NCI-H2196 (cell line): Measurements from ENCODE around the gene BMPR2.
"Not testable (repeated sequence)": the region's sequence is repeated elsewhere in the genome, so short reads cannot be mapped to it uniquely, and the experiment has no call there.

Experiments
- DNase-seq: peaks from one replicate; lab custom pipeline; 2025; ENCODE audit not compliant: unreplicated experiment; lab: John Stamatoyannopoulos, UW

Gene BMPR2

DNA sequence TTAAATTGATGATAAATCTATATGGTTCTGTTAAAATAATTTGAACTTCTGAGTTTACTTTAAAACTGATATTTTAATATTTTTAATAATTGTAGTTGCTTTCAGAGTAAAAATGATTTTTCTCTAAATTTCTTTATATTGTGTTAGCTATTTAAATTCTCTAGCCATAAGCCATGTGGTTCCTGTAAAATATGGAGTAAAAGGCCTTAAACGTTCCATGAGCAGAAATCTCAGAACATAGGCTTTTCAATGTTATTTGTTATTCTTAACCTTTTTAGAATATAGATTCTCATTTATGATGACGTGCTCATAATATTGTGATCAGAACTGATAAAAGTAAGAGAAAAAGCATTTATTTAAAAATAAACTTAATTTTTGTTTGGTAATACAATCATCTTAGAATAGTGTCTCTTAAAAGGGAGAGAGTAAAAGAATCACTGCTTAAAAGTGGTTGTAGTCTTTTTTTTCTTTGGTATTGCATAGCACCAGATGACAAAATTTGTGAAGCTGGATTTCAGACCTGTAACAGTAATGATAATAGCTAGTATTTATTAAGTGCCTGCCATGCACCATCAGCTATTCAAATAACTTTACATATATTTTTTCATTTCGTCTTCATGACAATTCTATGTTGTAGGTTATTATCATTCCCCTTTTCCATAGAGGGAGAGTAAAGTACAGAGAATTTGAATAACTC, 2.7 kb downstream of the BMPR2 start:
- DNase-seq: no peak

DNA sequence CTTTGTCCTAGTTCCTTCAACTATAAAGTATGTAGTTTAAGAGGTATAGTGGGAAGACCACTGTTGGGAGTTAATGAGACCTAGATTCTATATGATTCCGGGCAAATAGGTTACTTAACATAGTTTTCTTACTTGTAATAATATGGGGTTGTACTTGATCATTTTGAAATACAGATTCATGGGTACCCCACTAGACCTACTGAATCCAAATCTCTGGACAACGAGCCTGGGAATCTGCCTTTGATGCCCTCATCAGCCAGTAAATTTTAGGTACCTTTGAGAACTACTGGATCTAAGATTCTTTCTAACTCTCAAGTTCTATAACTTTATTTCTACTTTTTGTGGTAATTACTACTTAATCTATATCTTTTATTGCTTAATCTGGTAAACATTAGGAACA, 6.6 kb downstream of the BMPR2 start:
- no peak for DNase-seq

DNA sequence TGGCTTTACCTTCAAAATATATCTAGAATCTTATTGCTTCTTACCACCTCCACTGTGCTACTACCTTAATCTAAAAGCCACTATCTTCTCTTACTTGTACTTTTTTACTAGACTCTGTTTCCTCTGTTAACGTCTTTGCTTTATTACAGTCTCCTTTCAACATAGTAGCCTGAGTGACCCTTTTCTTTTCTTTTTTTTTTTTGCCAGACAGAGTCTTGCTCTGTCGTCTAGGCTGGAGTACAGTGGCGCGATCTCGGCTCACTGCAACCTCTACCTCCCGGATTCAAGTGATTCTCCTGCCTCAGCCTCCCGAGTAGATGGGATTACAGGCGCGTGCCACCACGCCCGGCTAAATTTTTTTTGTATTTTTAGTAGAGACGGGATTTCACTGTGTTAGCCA, 10.4 kb downstream of the BMPR2 start:
- not testable (repeated sequence) for DNase-seq

DNA sequence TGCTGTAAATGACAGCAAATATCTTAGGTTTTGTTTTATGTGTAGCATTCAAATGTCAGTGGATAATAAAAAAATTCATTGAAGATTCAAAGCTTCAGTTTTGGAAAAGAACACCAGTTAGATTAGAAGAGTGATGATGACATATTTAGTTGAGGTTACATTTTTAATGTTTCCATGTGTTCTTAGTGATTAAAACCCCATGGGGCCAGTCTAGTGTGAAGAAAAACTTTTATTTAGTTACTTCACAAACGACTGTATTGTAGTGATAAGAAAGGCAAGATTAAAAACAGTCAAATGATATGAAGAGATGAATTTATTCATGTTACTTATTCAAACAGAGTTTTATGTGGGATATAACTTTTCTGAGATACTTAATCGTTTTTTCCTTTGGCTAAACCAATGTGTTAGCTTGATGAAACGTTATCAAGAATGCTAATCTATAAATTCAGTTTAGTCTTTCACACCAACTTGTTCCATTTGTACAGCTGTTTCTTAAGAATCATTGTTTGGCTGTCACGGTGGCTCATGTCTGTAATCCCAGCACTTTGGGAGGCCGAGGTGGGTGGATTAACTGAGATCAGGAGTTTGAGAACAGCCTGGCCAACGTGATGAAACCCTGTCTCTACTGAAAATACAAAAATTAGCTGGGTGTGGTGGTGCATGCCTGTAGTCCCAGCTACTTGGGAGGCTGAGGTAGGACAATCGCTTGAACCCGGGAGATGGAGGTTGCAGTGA, 11.6 kb downstream of the BMPR2 start:
- no peak for DNase-seq

DNA sequence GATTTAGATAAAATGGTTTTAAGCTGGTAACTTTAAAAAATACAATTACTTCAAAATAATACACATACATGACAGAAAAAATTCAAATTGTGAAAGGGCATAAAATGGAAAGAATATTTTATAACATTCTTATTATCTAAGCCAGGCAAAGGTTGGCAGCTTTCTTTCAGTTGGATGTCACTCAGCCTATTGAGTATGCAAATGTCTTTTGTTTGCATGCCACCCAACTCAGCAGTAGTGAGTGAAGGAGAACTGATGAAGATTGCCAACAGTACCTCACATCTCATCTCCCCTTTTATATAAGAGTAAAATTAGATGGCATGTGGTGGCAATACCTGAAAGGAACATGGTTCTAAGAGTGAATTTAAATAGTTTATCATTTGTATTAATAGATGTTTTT, 24.8 kb downstream of the BMPR2 start:
- DNase-seq: no peak

DNA sequence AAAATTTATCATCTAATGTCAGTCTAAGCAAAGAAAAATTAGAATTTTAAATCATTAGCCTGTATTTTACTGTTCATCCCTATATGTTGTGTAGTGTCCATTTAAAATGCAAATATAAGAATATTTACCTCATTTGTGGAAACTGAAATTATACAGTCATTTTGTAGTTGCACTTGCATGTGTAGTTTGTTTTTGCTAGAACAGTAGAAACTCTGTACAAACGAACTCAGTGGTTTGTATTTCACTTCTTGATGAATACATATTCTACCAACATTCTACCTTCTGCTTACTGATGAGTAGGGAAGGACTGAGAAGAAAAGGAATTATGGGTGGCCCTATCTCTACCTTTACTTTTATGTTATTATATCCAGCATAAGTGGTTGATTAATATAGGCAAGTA, 29.7 kb downstream of the BMPR2 start:
- no peak for DNase-seq

DNA sequence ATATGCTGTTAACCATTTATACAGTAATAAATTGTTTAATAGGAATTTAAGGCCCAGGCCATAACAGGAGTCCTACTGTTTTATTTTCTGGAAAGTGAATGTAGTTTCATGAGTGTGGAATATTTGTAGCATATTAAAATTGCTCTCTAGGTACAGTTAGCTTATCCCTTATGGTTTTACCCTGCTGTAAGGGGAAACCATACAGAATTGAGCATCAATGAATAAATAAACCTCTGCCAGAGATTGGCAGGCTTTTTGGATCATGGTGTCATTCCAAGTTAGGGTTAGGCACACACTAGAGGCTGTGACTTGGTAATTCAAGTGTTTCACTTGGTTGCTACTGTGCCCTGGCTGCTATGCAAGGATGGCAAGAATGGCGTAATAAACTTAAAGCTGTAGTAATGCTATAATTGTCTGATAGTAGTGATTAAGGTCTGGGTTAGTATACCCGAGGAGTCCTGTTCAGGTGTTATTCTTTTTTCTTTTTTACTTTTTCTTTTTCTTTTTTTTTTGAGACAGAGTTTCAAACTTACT, 30.4 kb downstream of the BMPR2 start:
- DNase-seq: no peak

DNA sequence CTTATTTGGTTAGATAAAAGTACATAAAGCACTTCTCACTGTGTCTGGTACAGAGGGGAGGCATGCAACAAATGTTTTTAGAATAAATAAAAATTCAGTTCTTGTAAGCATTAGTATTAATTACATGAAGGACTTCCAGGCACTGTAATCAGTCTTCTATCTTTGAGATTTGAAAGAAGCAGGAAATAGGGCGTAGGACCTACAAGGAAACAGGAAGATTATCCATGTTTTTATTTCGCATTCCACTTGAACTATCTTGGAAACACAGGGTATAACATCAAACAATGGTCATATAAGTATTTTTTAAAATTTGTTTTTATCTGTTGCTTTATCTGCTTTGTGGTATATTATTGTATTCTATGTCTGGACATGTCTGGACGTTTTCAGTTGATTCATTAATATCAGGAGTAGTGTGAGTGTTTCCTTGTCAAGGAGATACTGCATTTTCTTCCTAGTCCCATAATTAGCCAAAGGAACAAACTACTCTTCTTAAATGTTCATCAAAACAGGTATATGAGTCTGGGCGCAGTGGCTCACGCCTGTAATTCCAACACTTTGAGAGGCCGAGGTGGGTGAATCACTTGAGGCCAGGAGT, 32.5 kb downstream of the BMPR2 start:
- no peak for DNase-seq

DNA sequence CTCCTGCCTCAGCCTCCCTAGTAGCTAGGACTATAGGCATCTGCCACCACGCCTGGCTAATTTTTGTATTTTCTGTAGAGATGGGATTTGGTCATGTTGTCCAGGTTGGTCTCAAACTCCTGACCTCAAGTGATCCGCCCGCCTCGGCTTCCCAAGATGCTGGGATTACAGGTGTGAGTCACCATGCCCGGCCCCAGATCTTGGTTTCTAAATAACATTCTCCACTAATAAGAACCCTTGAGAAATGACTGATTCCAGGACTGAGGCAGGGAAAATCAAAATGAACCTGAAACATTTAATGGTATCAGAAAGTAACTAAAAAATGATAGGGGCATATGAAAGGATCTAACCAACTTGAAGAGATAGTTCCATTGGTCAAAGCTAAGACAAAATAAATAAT, 34.0 kb downstream of the BMPR2 start:
- no peak for DNase-seq

DNA sequence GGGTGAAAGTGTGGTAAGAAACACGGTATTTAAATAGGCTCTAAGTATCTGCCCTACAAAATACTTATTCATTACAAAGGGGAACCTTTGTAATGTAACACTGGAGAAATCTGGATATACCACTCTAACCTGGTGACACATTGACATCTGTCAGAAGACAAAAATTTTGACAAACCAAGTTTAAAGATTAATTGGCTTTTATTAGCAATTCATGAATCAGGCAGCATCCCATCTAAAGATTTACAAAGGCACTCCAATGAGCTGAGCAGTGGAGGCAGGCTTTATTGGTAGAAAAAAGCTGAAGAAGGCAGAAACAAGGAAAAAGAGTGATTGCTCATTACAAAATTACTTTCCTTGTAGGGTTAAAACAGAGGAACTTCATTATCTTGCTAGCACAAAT, 35.0 kb downstream of the BMPR2 start:
- DNase-seq: no peak

DNA sequence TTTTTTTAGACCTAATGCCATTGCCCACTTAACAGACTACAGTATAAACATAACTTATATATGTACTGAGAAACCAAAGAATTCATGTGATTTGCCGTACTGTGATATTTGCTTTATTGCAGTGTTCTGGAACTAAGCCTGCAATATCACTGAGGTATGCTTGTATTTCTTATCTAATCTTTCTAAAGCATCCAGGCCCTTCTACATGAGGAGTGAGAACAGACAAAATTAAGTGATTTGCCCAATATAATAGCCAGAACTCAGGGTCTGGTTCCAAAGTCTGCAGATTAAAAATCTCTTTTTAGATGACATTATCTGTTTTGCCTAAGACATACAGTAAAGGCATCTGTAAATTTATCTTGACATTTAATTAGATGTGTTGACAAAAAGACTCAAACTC, 41.9 kb downstream of the BMPR2 start:
- no peak for DNase-seq

DNA sequence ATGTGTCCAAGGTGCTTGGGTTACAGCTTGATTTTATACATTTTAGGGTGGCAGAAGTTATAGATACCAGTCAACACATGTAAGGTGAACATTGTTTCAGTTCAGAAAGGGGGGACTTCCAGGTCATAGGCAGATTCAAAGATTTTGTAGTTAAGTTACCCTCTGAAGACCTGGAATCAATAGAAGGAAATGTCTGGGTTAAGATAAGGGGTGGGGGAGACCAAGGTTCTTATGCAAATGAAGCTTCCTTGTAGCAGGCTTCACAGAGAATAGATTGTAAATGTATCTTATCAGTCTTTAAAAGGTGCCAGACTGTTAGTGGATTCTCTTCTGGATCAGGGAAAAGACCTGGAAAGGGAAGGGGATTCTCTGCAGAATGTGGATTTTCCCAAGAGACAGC, 42.4 kb downstream of the BMPR2 start:
- DNase-seq: no peak

DNA sequence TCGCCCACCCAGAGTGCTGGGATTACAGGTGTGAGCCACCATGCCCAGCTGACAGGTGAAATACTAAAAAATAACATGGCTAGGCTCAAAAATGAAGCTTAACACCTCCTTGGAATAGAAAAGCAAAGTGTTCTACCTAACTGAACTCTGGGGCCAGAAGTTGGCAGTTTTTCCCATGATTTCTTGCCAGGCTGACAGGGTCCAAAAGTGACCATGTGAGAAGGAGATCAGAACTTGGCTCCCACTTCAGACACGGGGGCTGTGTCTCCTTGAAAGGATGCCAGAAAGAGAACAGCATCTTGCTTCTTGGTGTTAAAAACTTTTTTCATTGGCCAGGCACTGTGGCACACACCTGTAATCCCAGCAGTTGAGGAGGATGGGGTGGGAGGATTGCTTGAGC, 47.0 kb downstream of the BMPR2 start:
- no peak for DNase-seq

DNA sequence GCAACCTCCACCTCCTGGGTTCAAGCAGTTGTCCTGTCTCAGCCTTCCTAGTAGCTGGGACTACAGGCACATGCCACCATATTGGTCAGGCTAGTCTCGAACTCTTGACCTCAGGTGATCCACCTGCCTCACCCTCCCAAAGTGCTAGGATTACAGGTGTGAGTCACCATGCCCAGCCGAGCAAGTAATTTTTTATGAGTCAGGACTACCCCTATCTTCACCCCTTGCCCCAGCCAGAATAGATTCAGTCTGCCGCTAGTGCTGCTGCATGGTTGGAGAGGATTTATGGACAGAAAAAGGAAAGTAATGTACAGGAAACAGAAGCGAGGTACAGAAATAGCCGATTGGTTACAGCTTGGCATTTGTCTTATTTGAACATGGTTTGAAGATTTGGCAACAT, 48.9 kb downstream of the BMPR2 start:
- no peak for DNase-seq

DNA sequence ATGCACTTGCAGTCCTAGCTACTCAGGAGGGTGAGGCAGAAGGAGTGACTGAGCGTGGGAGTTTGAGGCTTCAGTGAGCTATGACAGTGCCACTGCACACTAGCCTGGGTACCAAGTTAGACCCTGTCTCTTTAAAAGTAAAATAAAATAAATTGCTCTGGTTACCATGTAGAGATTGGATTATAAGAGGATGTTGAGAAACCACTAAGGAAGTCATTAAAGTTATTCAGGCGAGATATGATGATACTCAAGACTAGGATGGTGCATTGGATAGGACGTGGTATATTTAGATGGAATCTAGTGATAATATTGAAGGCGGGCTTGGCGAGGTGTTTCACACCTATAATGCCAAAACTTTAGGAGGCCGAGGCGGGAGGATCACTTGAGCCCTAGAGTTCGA, 50.6 kb downstream of the BMPR2 start:
- no peak for DNase-seq

DNA sequence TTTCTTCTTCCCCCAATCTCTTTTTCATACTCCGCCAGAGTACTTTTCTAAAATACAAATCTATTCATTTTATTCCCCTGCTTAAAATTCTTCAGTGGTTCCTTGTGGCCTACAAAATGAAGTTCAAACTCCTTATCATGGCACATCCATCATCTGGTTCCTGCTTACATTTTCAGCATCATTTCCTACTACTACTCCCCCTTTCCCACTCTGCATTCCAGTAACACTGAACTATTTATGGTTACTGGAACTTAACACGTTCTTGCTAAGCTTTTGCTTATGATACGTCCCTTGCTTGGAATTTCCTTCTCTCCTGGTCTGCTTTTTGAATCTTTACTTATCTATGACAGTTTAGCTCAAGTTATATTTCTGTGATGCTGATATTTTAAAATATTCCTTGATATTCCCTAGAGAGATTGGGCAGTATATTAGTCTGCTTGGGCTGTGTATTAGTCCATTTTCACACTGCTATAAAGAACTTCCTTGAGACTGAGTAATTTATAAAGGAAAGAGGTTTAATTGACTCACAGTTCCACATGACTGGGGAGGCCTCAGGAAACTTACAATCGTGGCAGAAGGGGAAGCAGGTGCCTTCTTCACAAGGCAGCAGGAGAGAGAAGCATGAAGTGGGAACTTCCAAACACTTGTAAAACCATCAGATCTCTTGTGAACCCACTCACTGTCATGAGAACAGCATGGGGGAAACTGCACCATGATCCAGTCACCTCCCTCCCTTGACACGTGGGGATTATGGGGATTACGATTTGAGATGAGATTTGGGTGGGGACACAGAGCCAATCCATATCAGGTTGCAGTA, 53.2 kb downstream of the BMPR2 start:
- no peak for DNase-seq

DNA sequence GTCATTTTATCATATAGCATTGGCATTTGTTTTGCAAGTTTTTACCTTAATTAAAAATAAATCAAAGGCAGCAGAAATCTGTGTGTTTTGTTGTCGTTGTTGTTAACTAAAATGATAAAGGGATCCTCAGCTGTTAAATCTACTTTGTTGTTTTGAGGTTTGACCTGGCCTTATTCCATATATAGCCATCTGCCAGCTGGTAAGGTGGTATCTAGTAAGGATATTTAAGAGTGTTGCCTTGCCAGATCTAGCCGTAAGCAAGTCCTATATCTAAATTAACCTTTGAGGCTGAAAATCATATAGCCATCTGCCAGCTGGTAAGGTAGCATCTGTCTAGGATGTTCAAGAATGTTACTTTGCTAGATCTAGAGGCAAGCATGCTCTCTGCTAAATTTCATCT, 56.6 kb downstream of the BMPR2 start:
- no peak for DNase-seq

DNA sequence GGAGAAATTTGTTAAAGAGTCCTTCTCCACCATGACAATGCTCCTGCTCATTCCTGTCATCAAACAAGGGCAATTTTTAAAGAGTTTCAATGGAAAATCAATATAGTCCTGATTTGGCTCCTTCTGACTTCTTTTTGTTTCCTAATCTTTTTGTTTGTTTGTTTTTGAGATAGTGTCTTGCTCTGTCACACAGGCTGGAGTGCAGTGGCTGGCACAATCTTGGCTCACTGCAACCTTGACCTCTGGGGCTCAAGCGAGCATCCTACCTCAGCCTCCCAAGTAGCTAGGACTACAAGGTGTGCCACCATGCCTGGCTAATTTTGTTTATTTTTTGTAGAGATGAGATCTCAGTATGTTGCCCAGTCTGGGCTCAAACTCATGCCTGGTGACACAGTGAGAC, 58.3 kb downstream of the BMPR2 start:
- no peak for DNase-seq

DNA sequence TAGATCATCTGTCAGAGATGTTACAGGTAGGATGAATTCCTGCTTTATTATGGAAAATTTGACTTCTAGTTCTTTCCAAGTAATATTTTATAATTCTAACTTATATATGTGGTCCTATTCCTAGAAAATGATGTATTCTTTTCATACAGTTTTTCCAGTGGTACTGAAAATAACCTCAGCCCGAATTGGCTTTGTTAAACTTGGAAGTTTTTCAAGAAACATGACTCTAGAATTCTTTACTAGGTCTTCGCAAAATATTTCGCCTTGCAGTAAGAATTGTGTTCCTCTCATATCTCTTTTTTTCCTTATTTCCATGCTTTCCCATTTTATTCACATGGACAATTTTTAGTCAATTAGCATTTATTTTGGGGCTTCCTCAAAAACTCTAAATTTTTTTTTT, 60.5 kb downstream of the BMPR2 start:
- DNase-seq: no peak

DNA sequence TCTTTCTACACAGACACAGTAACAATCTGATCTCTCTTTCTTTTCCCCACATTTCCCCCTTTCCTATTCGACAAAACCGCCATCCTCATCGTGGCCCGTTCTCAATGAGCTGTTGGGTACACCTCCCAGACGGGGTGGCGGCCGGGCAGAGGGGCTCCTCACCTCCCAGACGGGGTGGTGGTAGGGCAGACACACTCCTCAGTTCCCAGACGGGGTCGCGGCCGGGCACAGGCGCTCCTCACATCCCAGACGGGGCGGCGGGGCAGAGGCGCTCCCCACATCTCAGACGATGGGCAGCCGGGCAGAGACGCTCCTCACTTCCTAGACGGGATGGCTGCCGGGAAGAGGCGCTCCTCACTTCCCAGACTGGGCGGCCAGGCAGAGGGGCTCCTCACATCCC, 64.0 kb downstream of the BMPR2 start:
- not testable (repeated sequence) for DNase-seq

DNA sequence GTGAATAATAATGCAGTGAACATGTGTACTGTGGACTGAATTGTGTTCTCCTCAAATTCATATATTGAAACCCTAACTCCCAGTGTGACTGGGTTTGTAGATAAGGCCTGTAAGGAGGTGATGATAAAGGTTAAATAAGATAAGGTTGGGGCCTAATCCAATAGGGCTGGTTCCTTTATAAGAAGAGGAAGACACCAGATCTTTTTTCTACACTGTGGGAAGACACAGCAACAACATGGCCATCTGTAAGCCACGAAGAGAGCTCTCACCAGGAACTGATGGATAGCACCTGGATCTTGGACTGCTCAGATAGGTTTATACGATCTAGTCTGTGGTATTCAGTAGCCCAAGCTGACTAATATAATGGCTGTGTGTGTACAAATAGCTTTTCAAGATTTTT, 66.8 kb downstream of the BMPR2 start:
- no peak for DNase-seq
